NOMO-1 (cell line): ENCODE measurements around the gene ADIG.
"Not testable (repeated sequence)": the region's sequence is repeated elsewhere in the genome, so short reads cannot be mapped to it uniquely, and the experiment has no call there.

Source experiments
- DNase-seq, 2 experiments: peaks; one replicate each; lab custom pipeline; 2025; ENCODE audit not compliant: unreplicated experiment in 2 of 2; lab: John Stamatoyannopoulos, UW

Gene ADIG

GRCh38 chr20:38569747-38570525 is 11.1 kb upstream of the ADIG start:
- no peak for DNase-seq

DNA sequence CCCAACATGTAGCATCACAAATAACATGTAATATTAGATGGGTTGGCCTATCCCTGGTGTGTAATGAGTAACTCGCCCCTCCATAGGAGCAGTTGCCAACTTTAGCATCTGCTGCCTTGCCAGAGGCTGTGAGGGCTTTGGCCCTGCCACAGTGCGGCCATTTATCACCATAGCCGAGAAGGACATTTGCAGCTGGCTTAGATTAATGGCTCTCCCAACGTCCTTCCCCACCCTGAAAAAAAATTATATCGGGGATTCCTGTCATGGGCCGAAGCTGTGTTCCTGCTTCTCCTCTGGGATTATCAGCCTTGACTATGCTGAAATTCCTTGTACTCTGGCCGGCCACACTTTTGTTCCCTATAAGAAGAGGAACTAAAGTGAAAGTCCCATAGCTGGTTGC is 7.6 kb upstream of the ADIG start:
- no peak for DNase-seq

GRCh38 chr20:38579219-38579910 is 1.6 kb upstream of the ADIG start:
- no peak for DNase-seq

GRCh38 chr20:38579921-38580320 is 1.1 kb upstream of the ADIG start:
- no peak for DNase-seq

- no peak for DNase-seq
Observed at GRCh38 chr20:38581830-38582358, 897 bp downstream of the ADIG start.

DNA sequence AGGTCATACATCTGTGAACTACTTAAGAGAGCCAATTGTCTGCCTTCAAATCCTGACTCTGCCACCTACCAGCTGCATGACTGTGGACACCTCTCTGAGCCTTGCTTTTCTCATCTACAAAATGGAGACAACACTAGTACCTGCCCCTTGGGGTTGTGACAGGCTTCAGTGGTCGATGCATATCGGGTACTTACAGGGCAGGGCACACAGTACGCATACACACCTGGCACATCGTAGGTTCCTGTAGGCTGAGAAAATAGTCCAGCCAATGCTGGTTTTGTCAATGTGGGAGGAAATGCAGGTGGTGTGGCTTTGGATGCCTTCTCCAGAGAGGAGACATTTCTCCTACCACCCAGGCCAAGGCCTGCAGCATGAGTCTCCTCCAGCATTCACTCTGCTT is 2.3 kb downstream of the ADIG start:
- DNase-seq: no peak

DNA sequence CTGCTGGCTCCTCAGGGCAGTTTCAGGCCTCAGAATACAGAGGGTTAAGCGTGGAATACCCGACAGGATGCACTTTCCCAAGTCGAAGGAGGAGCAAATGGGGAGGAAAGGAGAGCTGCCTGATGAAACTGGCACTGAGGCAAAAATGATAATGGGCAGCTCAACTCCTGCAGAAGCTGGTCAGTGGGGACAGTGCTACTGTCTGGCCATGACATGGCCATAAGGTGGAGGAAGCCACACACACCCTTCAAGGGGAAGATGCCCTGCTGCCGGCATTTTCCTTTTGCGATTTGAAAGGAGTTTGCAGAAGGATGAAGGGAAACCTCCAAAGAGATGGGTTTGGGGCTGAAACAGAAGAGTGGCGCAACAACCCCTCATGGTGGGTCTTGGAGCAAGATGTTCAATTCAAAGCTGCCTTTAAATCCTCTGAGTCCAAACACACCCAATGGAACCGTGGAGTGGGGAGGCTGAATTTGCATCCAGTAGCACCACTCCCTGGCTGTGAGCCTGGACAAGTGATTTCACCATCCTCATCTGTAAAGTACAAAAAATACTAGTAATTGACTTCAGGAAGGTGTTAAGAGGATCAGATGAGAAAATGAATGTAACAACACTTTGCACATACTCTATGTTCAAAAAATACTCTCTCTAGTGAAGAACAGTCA is 3.2 kb downstream of the ADIG start:
- DNase-seq: no peak

GRCh38 chr20:38585404-38586180 is 4.6 kb downstream of the ADIG start:
- no peak for DNase-seq

- DNase-seq: no peak
Observed at GRCh38 chr20:38586181-38586525, 5.2 kb downstream of the ADIG start.

- DNase-seq: no peak
Observed at GRCh38 chr20:38588303-38588702, 7.3 kb downstream of the ADIG start.

DNA sequence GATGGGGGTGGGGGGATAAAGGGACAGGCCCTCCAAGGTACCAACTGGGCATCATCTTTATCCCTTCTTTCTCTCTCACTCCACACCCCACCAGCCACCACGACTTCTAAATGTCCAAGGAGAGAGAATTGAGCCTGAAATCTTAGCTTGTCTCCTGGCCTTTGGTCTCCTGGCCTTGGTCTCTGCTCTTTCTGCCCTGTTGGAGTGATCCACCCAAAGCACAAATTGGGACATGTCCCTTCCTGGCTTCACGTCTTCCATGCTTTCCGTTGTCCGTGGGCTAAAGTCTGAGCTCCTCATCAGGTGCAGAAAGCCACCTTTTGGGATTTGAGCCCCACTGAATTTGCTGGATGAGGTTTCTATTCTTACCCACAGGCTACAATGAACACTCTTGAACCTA is 8.4 kb downstream of the ADIG start:
- DNase-seq: no peak

DNA sequence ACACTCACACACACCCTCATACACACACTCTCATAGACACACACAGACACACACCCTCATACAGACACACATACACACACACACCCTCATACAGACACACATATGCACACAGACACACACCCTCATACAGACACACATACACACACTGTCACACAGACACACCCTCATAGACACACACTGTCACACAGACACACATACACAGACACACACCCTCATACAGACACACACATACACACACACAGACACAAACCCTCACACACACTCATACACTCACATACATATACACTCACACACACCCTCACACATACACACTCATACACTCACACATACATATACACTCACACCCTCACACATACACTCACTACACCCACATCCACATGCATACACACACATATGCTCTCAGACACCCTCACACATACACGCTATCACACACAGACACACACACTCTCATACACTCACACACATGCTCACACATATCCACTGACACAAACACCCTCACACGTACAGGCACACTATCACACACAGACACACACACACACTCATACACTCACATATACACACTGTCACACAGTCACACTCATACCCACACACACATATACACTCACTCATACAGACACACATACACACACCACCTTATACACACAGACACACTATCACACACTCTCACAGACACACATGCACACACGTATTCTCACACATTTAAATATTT is 9.1 kb downstream of the ADIG start:
- DNase-seq: no peak

- DNase-seq: no peak
Observed at GRCh38 chr20:38590676-38591473, 9.9 kb downstream of the ADIG start.

GRCh38 chr20:38591474-38592410 is 10.7 kb downstream of the ADIG start:
- DNase-seq: no peak

DNA sequence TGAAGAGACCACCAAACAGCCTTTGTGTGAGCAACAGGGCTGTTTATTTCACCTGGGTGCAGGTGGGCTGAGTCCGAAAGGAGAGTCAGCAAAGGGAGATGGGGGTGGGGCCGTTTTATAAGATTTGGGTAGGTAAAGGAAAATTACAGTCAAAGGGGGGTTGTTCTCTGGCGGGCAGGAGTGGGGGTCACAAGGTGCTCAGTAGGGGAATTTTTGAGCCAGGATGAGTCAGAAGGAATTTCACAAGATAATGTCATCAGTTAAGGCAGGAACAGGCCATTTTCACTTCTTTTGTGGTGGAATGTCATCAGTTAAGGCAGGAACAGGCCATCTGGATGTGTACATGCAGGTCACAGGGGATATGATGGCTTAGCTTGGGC is 11.4 kb downstream of the ADIG start:
- DNase-seq: not testable (repeated sequence)

DNA sequence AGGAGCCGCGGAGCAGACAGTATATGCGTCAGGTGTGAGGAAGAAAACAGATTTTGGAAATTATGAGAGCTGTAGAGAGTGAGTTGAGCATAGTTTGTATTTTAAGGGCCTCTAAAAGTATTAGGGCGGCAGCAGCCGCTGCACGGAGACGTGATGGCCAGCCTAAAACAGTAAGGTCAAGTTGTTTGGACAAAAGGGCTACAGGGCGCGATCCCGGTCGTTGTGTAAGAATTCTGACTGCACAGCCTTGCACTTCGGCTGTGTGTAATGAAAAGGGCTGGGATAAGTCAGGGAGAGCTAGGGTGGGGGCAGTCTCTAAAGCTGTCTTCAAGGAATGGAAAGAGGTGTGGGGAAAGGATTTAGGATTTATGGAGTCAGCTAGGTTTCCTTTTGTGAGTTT is 13.3 kb downstream of the ADIG start:
- DNase-seq: not testable (repeated sequence)

DNA sequence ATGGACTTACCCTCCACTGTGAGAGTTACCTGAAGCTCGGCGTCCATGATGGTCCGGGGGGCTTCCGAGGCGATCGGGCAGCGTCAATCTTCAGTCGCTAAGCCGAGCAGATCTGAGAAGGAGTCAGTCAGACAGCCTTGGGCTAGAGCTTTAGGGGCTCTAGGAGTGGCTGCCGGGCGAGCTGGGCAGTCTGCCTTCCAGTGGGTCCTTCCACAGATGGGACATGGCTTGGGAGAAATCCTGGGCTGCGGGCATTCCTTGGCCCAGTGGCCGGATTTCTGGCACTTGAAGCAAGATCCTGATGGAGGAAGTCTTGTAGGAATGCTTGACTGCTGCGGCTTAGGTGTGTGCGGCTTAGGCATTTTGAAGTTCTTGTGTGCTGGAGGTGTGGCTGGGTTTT is 14.9 kb downstream of the ADIG start:
- DNase-seq: not testable (repeated sequence)

- DNase-seq: no peak
Observed at GRCh38 chr20:38599410-38599882, 18.4 kb downstream of the ADIG start.
